Loucy (cell line): ENCODE measurements around the gene KLF15.

Source experiments
- EZH2phosphoT487 ChIP-seq: fragments of 200-600 bp; IDR thresholded peaks from 2 replicates; pipeline ENCODE4 v1.6.1; 2018; ENCODE audit warnings: antibody characterized with exemption, mild to moderate bottlenecking, moderate library complexity, borderline replicate concordance
- TF ChIP-seq, protein P1 (sequence below): fragments of 200-600 bp; sonication (generic); conservative IDR thresholded peaks from 2 replicates; pipeline ENCODE4 v1.5.1; 2014; ENCODE audit warnings: mild to moderate bottlenecking, antibody characterized with exemption, low read length

DNA sequence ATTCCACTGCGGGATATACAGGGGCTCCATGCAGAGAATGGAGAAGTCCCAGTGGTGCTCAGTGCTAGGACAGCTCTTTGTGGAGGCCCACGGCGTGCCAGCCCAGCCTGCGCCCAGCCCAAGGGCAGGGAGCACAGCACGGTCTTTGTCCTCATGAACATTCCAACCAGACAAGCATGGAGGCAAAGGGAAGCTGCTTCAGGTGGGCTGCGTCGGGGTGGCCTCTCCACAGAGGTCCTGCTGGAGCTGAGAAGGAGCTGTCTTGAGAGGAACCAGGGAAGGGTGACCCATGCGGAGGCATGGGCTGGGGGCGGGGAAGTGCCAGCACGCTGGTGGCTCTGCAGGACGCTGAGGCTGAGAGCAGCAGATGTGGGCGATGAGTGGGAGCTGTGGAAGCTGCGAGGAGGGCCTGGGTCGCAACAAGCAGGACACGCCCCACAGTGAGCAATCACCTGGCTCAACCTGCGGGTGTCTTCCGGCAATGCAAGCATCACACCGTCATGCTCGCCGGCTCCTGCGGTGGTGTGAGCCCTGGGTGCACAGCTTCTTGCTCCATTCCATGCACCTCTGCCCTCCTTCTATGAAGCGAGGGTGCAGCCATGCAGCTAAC is 14.0 kb upstream of the KLF15 start:
- TF ChIP-seq, protein P1, sequence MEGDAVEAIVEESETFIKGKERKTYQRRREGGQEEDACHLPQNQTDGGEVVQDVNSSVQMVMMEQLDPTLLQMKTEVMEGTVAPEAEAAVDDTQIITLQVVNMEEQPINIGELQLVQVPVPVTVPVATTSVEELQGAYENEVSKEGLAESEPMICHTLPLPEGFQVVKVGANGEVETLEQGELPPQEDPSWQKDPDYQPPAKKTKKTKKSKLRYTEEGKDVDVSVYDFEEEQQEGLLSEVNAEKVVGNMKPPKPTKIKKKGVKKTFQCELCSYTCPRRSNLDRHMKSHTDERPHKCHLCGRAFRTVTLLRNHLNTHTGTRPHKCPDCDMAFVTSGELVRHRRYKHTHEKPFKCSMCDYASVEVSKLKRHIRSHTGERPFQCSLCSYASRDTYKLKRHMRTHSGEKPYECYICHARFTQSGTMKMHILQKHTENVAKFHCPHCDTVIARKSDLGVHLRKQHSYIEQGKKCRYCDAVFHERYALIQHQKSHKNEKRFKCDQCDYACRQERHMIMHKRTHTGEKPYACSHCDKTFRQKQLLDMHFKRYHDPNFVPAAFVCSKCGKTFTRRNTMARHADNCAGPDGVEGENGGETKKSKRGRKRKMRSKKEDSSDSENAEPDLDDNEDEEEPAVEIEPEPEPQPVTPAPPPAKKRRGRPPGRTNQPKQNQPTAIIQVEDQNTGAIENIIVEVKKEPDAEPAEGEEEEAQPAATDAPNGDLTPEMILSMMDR, result no peak
- TF ChIP-seq EZH2phosphoT487, result no peak
